Hepatocyte (in vitro differentiated cells): Measurements from ENCODE around the gene CDKN2A. TPM values are rescaled to one million over a fixed set of nuclear protein-coding genes. Genes with fewer than 3 reads are reported as not detected.

Experiments used
- DNase-seq: peaks from one replicate; pipeline ENCODE4 v3.0.0-alpha.2; 2016; ENCODE audit warnings: low spot score
- H2AFZ ChIP-seq: fragments of 200-600 bp; sonication (generic); 2 replicates; pipeline ENCODE4 v1.6.0; 2016; ENCODE audit warnings: antibody characterized with exemption, mild to moderate bottlenecking
- H3K27ac ChIP-seq: fragments of 200-600 bp; sonication (generic); 2 replicates; pipeline ENCODE4 v1.5.1; 2016; ENCODE audit warnings: mild to moderate bottlenecking
- H3K27me3 ChIP-seq: fragments of 200-600 bp; sonication (generic); 2 replicates; pipeline ENCODE4 v1.6.1; 2016
- H3K36me3 ChIP-seq: fragments of 200-600 bp; sonication (generic); replicated peaks from 2 replicates; pipeline ENCODE4 v1.5.1; 2016; ENCODE audit warnings: low read depth; ENCODE audit not compliant: insufficient read depth
- H3K4me1 ChIP-seq: fragments of 200-600 bp; sonication (generic); 2 replicates; pipeline ENCODE4 v1.5.1; 2016; ENCODE audit warnings: mild to moderate bottlenecking, moderate library complexity; ENCODE audit not compliant: insufficient read depth
- H3K4me2 ChIP-seq: fragments of 200-600 bp; sonication (generic); 2 replicates; pipeline ENCODE4 v1.6.0; 2016
- H3K4me3 ChIP-seq: fragments of 200-600 bp; sonication (generic); 2 replicates; pipeline ENCODE4 v1.5.1; 2016; ENCODE audit warnings: mild to moderate bottlenecking
- H3K79me2 ChIP-seq: fragments of 200-600 bp; sonication (generic); 2 replicates; pipeline ENCODE4 v1.6.0; 2017; ENCODE audit warnings: mild to moderate bottlenecking
- H3K9me2 ChIP-seq: fragments of 200-600 bp; sonication (generic); replicated peaks from 2 replicates; pipeline ENCODE4 v1.6.0; 2017; ENCODE audit warnings: mild to moderate bottlenecking; ENCODE audit not compliant: insufficient read depth
- H3K9me3 ChIP-seq: fragments of 200-600 bp; sonication (generic); 2 replicates; pipeline ENCODE4 v1.5.1; 2016; ENCODE audit warnings: low read depth, mild to moderate bottlenecking
- H4K20me1 ChIP-seq: fragments of 200-600 bp; sonication (generic); 2 replicates; pipeline ENCODE4 v1.6.0; 2016; ENCODE audit warnings: mild to moderate bottlenecking; ENCODE audit not compliant: insufficient read depth, poor library complexity, severe bottlenecking
- CTCF ChIP-seq: fragments of 200-600 bp; sonication (generic); IDR thresholded peaks from 2 replicates; pipeline ENCODE4 v1.5.1; 2016; ENCODE audit warnings: antibody characterized with exemption, mild to moderate bottlenecking; ENCODE audit not compliant: poor library complexity
- EZH2 ChIP-seq: fragments of 200-600 bp; sonication (generic); IDR thresholded peaks from 2 replicates; pipeline ENCODE4 v1.6.1; 2016; ENCODE audit warnings: antibody characterized with exemption, mild to moderate bottlenecking, borderline replicate concordance
- EZH2phosphoT487 ChIP-seq: fragments of 200-600 bp; sonication (generic); IDR thresholded peaks from one replicate; pipeline ENCODE4 v1.6.1; 2018; ENCODE audit warnings: antibody characterized with exemption, mild to moderate bottlenecking, low read depth, moderate library complexity; ENCODE audit not compliant: unreplicated experiment, severe bottlenecking
- WGBS: methylation state at CpG from one replicate; pipeline ENCODE4 v1.1.6; 2016; ENCODE audit warnings: low lambda C conversion rate; ENCODE audit errors: missing lambda C conversion rate; 5-methylcytosine and 5-hydroxymethylcytosine counted together
- polyA plus RNA-seq: library from polyadenylated mRNA; unstranded; fragments of >200 nt; fragmentation: Nextera tagmentation; extraction: Ambion mirVana; gene quantifications from 2 replicates; pipeline ENCODE4 v1.2.1, GENCODE V29; 2016
- total RNA-seq: library from RNA; depleted of rRNA; stranded (reverse); fragments of >200 nt; gene quantifications from 2 replicates; pipeline ENCODE4 v1.2.3, GENCODE V29; 2014

CDKN2A gene
- total and polyA plus RNA-seq, 2 experiments from 2014 or later: 0.90 to 2.9 TPM

- H3K9me2 ChIP-seq: no peaks in the 10 kb centered on the region
- no peak for TF ChIP-seq CTCF
- TF ChIP-seq EZH2: no peak
- no peak for TF ChIP-seq EZH2phosphoT487
- peak overlapping the region; percentile 9 for H3K4me2 ChIP-seq
- no peaks in the 10 kb centered on the region for H3K27me3 ChIP-seq
- DNase-seq: no peak
- H4K20me1 ChIP-seq: no peaks in the 10 kb centered on the region
- peak overlapping the region; percentile 68 for H3K27ac ChIP-seq
- WGBS: 96% methylated on average over 1 of the region's 1 CpG
- no peaks in the 10 kb centered on the region for H3K9me3 ChIP-seq
- no peak overlapping the region for H3K4me3 ChIP-seq
- H3K79me2 ChIP-seq: no peaks in the 10 kb centered on the region
- peaks cover 9% of the 10 kb centered on the region for H3K4me1 ChIP-seq
- no peak overlapping the region for H2AFZ ChIP-seq
- H3K36me3 ChIP-seq: no peaks in the 10 kb centered on the region
Observed at GRCh38 chr9:22041344-22041743, 47.2 kb upstream of the CDKN2A start.

- Histone ChIP-seq H3K79me2 (no peaks in the 10 kb centered on the region), H3K4me2 (no peak overlapping the region), H3K27me3 (no peaks in the 10 kb centered on the region), H3K4me1 (peaks cover 9% of the 10 kb centered on the region), H2AFZ (no peak overlapping the region), H3K4me3 (no peak overlapping the region), H3K9me3 (no peaks in the 10 kb centered on the region), H3K36me3 (no peaks in the 10 kb centered on the region), H4K20me1 (no peaks in the 10 kb centered on the region), H3K27ac (peak overlapping the region; percentile 68), H3K9me2 (no peaks in the 10 kb centered on the region)
- DNase-seq: no peak
- WGBS: 71% methylated on average over 1 of the region's 1 CpG
- TF ChIP-seq EZH2phosphoT487: no peak
- no peak for TF ChIP-seq EZH2
- TF ChIP-seq CTCF: no peak
Observed at GRCh38 chr9:22040760-22041159, 46.6 kb upstream of the CDKN2A start.

- H3K36me3 ChIP-seq: no peaks in the 10 kb centered on the region
- no peak overlapping the region for H3K27ac ChIP-seq
- H3K4me3 ChIP-seq: no peak overlapping the region
- WGBS: 84% methylated on average over 3 of the region's 3 CpGs
- DNase-seq: no peak
- TF ChIP-seq EZH2 (no peak), CTCF (no peak), EZH2phosphoT487 (no peak)
- no peaks in the 10 kb centered on the region for H3K27me3 ChIP-seq
- no peak overlapping the region for H3K4me2 ChIP-seq
- H3K79me2 ChIP-seq: no peaks in the 10 kb centered on the region
- H3K9me2 ChIP-seq: no peaks in the 10 kb centered on the region
- no peak overlapping the region for H2AFZ ChIP-seq
- H3K9me3 ChIP-seq: no peaks in the 10 kb centered on the region
- peaks cover 9% of the 10 kb centered on the region for H3K4me1 ChIP-seq
- H4K20me1 ChIP-seq: no peaks in the 10 kb centered on the region
Observed at GRCh38 chr9:22039258-22039657, 45.1 kb upstream of the CDKN2A start.
